H1 (cell line): ENCODE measurements around the gene SRRM3. TPM values are rescaled to one million over a fixed set of nuclear protein-coding genes. Genes with fewer than 3 reads are reported as not detected.
"Not testable (repeated sequence)": the region's sequence is repeated elsewhere in the genome, so short reads cannot be mapped to it uniquely, and the experiment has no call there.

Source experiments
- CTCF ChIA-PET: fragments of 300-600 bp; sonication (Branson Sonifier 250); formaldehyde crosslinking; loops from one replicate; lab custom pipeline; 2021; ENCODE audit not compliant: partially characterized antibody; lab: Charles Lee
- POLR2A ChIA-PET: fragments of 300-600 bp; sonication (Branson Sonifier 250); formaldehyde crosslinking; loops from one replicate; lab custom pipeline; 2021; ENCODE audit warnings: inconsistent platforms; ENCODE audit not compliant: partially characterized antibody; lab: Charles Lee
- DNase-seq, 2 experiments: peaks; one replicate each; pipeline versions ENCODE4 v3.0.0 to v3.0.0-alpha.2; 2010 to 2022; ENCODE audit warnings: low spot score in 2 of 2, low read depth in 1 of 2, mixed read lengths in 1 of 2
- FAIRE-seq: peaks from 2 replicates; lab custom pipeline; 2011; peaks lifted over from hg19 to GRCh38; lab: Jason Lieb, UNC
- H2AFZ ChIP-seq: 2 replicates; pipeline ENCODE4 v1.8.1; 2012; ENCODE audit warnings: low read length, inconsistent platforms
- H2AK5ac ChIP-seq: 2 replicates; pipeline ENCODE4 v1.6.1; 2013; ENCODE audit warnings: low read depth, low read length
- H2BK120ac ChIP-seq: replicated peaks from 2 replicates; pipeline ENCODE3; 2013; ENCODE audit warnings: low read depth, low read length, inconsistent platforms
- H2BK12ac ChIP-seq: 2 replicates; pipeline ENCODE4 v1.6.1; 2013; ENCODE audit warnings: low read depth, low read length
- H2BK15ac ChIP-seq: 2 replicates; pipeline ENCODE4 v1.6.1; 2013; ENCODE audit warnings: low read length
- H2BK20ac ChIP-seq: 2 replicates; pipeline ENCODE4 v1.6.1; 2013; ENCODE audit warnings: low read length
- H2BK5ac ChIP-seq: 2 replicates; pipeline ENCODE4 v1.6.1; 2013; ENCODE audit warnings: low read depth, low read length
- H3K14ac ChIP-seq: 2 replicates; pipeline ENCODE4 v1.6.1; 2013; ENCODE audit warnings: inconsistent platforms; ENCODE audit not compliant: insufficient read length
- H3K18ac ChIP-seq: 2 replicates; pipeline ENCODE4 v1.6.1; 2013; ENCODE audit warnings: low read length; ENCODE audit errors: extremely low read depth
- H3K23ac ChIP-seq: 2 replicates; pipeline ENCODE4 v1.6.1; 2013; ENCODE audit warnings: inconsistent platforms; ENCODE audit not compliant: insufficient read length
- H3K23me2 ChIP-seq: 2 replicates; pipeline ENCODE4 v1.6.1; 2013; ENCODE audit warnings: low read depth, low read length
- H3K27ac ChIP-seq: 2 replicates; pipeline ENCODE4 v1.6.1; 2011; ENCODE audit warnings: low read depth, low read length, inconsistent platforms
- H3K27me3 ChIP-seq, 4 experiments: replicated peaks in 1 of 4; 1 replicate in 1 of 4; 2 replicates in 3 of 4; pipeline versions ENCODE4 v1.6.1 to v1.8.1; 2011 to 2013; ENCODE audit warnings: low read length in 3 of 4, mild to moderate bottlenecking in 3 of 4, inconsistent platforms in 2 of 4, mixed read lengths in 2 of 4, moderate library complexity in 1 of 4; ENCODE audit not compliant: control insufficient read depth in 3 of 4, insufficient read depth in 3 of 4; ENCODE audit errors: extremely low read depth in 1 of 4
- H3K36me3 ChIP-seq, 4 experiments: 2 replicates each; pipeline versions ENCODE4 v1.6.1 to v1.8.1; 2011 to 2013; ENCODE audit warnings: mild to moderate bottlenecking in 4 of 4, low read length in 3 of 4, moderate library complexity in 2 of 4, control low read depth in 1 of 4, inconsistent platforms in 1 of 4; ENCODE audit not compliant: insufficient read depth in 4 of 4, control insufficient read depth in 2 of 4
- H3K4ac ChIP-seq: replicated peaks from 2 replicates; pipeline ENCODE3; 2013; ENCODE audit warnings: low read length, low read depth, mixed read lengths, inconsistent platforms; ENCODE audit not compliant: insufficient read length
- H3K4me1 ChIP-seq, 4 experiments: replicated peaks in 1 of 4; 1 replicate in 1 of 4; 2 replicates in 3 of 4; pipeline versions ENCODE4 v1.6.1 to v1.8.1; 2011 to 2013; ENCODE audit warnings: low read length in 3 of 4, inconsistent platforms in 2 of 4, mixed read lengths in 1 of 4; ENCODE audit not compliant: insufficient read depth in 4 of 4, control insufficient read depth in 3 of 4
- H3K4me2 ChIP-seq, 2 experiments: 2 replicates each; pipeline versions ENCODE4 v1.6.1 to v1.8.1; 2011 to 2013; ENCODE audit warnings: low read depth in 2 of 2, low read length in 2 of 2, control low read depth in 1 of 2, inconsistent platforms in 1 of 2, mild to moderate bottlenecking in 1 of 2; ENCODE audit not compliant: insufficient read depth in 1 of 2
- H3K4me3 ChIP-seq, 4 experiments: fragments of 200-600, 300-600 bp in 1 of 4; sonication (generic), shearing (Covaris generic), sonication (Bioruptor Twin) in 1 of 4; 2 replicates each; pipeline versions ENCODE4 v1.5.1 to v1.8.1; 2011 to 2016; ENCODE audit warnings: low read length in 4 of 4, low read depth in 3 of 4, control low read depth in 2 of 4, inconsistent platforms in 2 of 4, mild to moderate bottlenecking in 2 of 4, mixed read lengths in 1 of 4, moderate library complexity in 1 of 4; ENCODE audit not compliant: insufficient read depth in 2 of 4; ENCODE audit errors: extremely low read depth in 1 of 4
- H3K56ac ChIP-seq: replicated peaks from 2 replicates; pipeline ENCODE3; 2013; ENCODE audit warnings: low read depth, mild to moderate bottlenecking, mixed read lengths, low read length, inconsistent platforms; ENCODE audit not compliant: insufficient read length
- H3K79me1 ChIP-seq: 2 replicates; pipeline ENCODE4 v1.6.1; 2013; ENCODE audit warnings: low read depth, low read length, control low read depth
- H3K79me2 ChIP-seq, 2 experiments: 2 replicates each; pipeline versions ENCODE4 v1.6.1 to v1.8.1; 2012 to 2013; ENCODE audit warnings: low read length in 2 of 2, mild to moderate bottlenecking in 2 of 2, inconsistent platforms in 1 of 2; ENCODE audit not compliant: insufficient read depth in 2 of 2, control insufficient read depth in 1 of 2
- H3K9ac ChIP-seq, 4 experiments: replicated peaks in 1 of 4; 1 replicate in 1 of 4; 2 replicates in 3 of 4; pipeline versions ENCODE4 v1.6.1 to v1.8.1; 2011 to 2013; ENCODE audit warnings: low read depth in 3 of 4, low read length in 3 of 4, control low read depth in 2 of 4, mild to moderate bottlenecking in 2 of 4, moderate library complexity in 2 of 4, inconsistent platforms in 1 of 4; ENCODE audit errors: extremely low read depth in 1 of 4
- H3K9me3 ChIP-seq, 2 experiments: 2 replicates each; pipeline versions ENCODE4 v1.6.1 to v1.8.1; 2012 to 2013; ENCODE audit warnings: mild to moderate bottlenecking in 2 of 2, moderate library complexity in 2 of 2, control low read depth in 1 of 2, inconsistent platforms in 1 of 2, low read depth in 1 of 2, low read length in 1 of 2, mixed read lengths in 1 of 2; ENCODE audit not compliant: insufficient read depth in 2 of 2
- H4K20me1 ChIP-seq, 2 experiments: replicated peaks in 1 of 2; 2 replicates each; pipeline versions ENCODE3 to v1.8.1; 2011 to 2013; ENCODE audit warnings: inconsistent platforms in 2 of 2, low read length in 2 of 2, mild to moderate bottlenecking in 1 of 2; ENCODE audit not compliant: insufficient read depth in 2 of 2, control insufficient read depth in 1 of 2
- H4K5ac ChIP-seq: 2 replicates; pipeline ENCODE4 v1.6.1; 2013; ENCODE audit warnings: low read length, low read depth, mixed read lengths, inconsistent platforms; ENCODE audit not compliant: insufficient read length
- H4K8ac ChIP-seq: 2 replicates; pipeline ENCODE4 v1.8.0; 2013; ENCODE audit warnings: mild to moderate bottlenecking, moderate library complexity, low read length, inconsistent platforms; ENCODE audit not compliant: insufficient read depth; ENCODE audit errors: extremely low read depth
- H4K91ac ChIP-seq: replicated peaks from 2 replicates; pipeline ENCODE3; 2013; ENCODE audit warnings: low read length, mixed read lengths, inconsistent platforms; ENCODE audit not compliant: insufficient read length
- ATF2 ChIP-seq: IDR thresholded peaks from 2 replicates; pipeline ENCODE4 v1.6.1; 2012; ENCODE audit warnings: low read length, inconsistent platforms
- FOSL1 ChIP-seq: IDR thresholded peaks from 2 replicates; pipeline ENCODE4 v1.6.1; 2011; ENCODE audit warnings: mild to moderate bottlenecking, low read depth, low read length, moderate library complexity; ENCODE audit not compliant: insufficient read depth
- MAFK ChIP-seq: IDR thresholded peaks from 2 replicates; pipeline ENCODE4 v1.6.1; 2012; ENCODE audit warnings: low read depth, mild to moderate bottlenecking, improper control_type of control experiment, low read length
- POLR2AphosphoS5 ChIP-seq: IDR thresholded peaks from 2 replicates; pipeline ENCODE4 v1.6.1; 2011; ENCODE audit warnings: low read depth, low read length
- SAP30 ChIP-seq: fragments of 300-600 bp; sonication (generic); IDR thresholded peaks from 2 replicates; pipeline ENCODE4 v1.7.1; 2012; ENCODE audit warnings: low read length, moderate library complexity, mild to moderate bottlenecking, inconsistent platforms; ENCODE audit not compliant: insufficient read depth, insufficient replicate concordance
- TAF7 ChIP-seq: optimal IDR thresholded peaks from 2 replicates; pipeline ENCODE3; 2011; ENCODE audit warnings: low read depth, mild to moderate bottlenecking, inconsistent platforms, low read length, moderate library complexity, borderline replicate concordance
- TCF12 ChIP-seq: IDR thresholded peaks from 2 replicates; pipeline ENCODE4 v1.6.1; 2011; ENCODE audit warnings: low read depth, mild to moderate bottlenecking, low read length
- WGBS, 2 experiments: shearing (Covaris generic) in 1 of 2; methylation state at CpG; one replicate each; pipeline versions ENCODE4 v1.1.6 to v1.1.7; 2013 to 2015; ENCODE audit warnings: low lambda C conversion rate in 2 of 2, mixed read lengths in 2 of 2, inconsistent platforms in 1 of 2, low coverage in 1 of 2, missing lambda C conversion rate in 1 of 2; ENCODE audit not compliant: insufficient replicate concordance in 2 of 2, insufficient coverage in 1 of 2, insufficient read length in 1 of 2; ENCODE audit errors: extremely low coverage in 1 of 2, missing lambda C conversion rate in 1 of 2; 5-methylcytosine and 5-hydroxymethylcytosine counted together
- polyA plus RNA-seq, 7 experiments: library from polyadenylated mRNA; depleted of rRNA in 3 of 7; stranded (reverse) in 5 of 7; unstranded in 2 of 7; fragments of >200 nt in 5 of 7; fragments of 200-250 nt in 2 of 7; gene quantifications; 1 replicate in 5 of 7; 2 replicates in 1 of 7; 4 replicates in 1 of 7; pipeline versions ENCODE4 v1.2.1 to v1.2.3, GENCODE V29; 2011 to 2013; ENCODE audit warnings: missing spikeins in 2 of 7, mixed read lengths in 2 of 7
- total RNA-seq: library from RNA; stranded (reverse); fragmentation: NEBNext Ultra II Directional; extraction: Animal tissue kit (Norgen Biotek cat#: 25700); gene quantifications from 2 replicates; pipeline ENCODE4 v1.2.1, GENCODE V29; 2021
- TF ChIP-seq, protein P1 (sequence below): IDR thresholded peaks from 2 replicates; pipeline ENCODE4 v1.6.1; 2011; ENCODE audit warnings: low read depth, mild to moderate bottlenecking, low read length; ENCODE audit not compliant: insufficient read depth

SRRM3 gene
- total and polyA plus RNA-seq, 2 of the 8 experiments (the other 6 are each of a cell fraction or from before 2014, with no cell fraction given), result 10.4 to 17.4 TPM

DNA sequence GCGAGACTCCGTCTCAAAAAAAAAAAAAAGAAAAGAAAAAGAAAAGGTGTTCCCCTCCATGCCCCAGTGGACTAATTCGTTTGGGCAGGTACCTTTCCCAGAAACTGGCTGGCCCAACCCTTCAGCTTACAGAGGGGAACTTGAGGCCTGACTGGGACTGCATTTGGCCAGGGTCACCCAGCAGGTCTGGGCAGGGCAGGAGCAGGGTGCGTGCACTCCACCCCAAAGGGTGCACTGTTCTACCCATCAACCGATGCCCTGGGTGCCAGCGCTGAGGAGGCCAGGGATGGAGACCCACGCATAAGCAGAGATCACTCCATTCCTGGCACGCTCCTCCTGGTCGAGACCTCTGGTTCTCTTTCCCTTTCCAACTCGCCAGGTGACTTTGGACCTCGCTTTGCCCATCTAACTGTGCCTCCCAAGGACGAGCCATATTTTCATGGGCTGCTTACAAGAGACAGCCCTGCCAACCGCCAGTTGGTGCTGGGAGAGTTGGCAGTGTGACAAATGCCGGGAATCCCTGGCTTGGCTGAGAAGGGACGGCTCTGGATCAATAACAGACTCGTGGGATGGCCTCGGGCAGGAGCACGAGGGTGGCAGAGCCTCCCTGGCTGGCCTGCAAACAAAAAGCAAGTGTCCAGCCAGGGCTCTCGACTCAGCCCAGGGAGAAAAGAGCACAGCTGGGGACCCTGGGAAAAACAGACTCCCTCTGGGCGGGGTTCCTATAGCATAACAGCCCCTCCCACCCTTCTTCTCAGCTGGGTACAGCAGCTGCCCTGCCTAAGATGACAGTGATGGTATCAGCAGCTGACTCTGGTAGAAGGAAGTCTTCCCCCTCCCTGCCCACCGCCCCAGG is 108.6 kb downstream of the SRRM3 start (continued):
- TF ChIP-seq ATF2, result no peak
- no peak for TF ChIP-seq TCF12
- no peak for TF ChIP-seq POLR2AphosphoS5
- no peak for TF ChIP-seq MAFK
- TF ChIP-seq SAP30, result no peak
- TF ChIP-seq TAF7, result no peak
- TF ChIP-seq, protein P1, sequence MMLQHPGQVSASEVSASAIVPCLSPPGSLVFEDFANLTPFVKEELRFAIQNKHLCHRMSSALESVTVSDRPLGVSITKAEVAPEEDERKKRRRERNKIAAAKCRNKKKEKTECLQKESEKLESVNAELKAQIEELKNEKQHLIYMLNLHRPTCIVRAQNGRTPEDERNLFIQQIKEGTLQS, result no peak
- no peak for TF ChIP-seq FOSL1

- not testable (repeated sequence) for H4K5ac ChIP-seq, H3K56ac ChIP-seq, H3K27me3 ChIP-seq, H3K9ac ChIP-seq, H3K23ac ChIP-seq, H2BK5ac ChIP-seq, H3K9me3 ChIP-seq, H3K4ac ChIP-seq, H3K4me3 ChIP-seq, H3K4me1 ChIP-seq, H3K27ac ChIP-seq, H3K79me1 ChIP-seq, H3K23me2 ChIP-seq, H4K8ac ChIP-seq, H2AFZ ChIP-seq, H3K36me3 ChIP-seq, H2AK5ac ChIP-seq, H2BK12ac ChIP-seq, H4K20me1 ChIP-seq, H2BK120ac ChIP-seq, H3K4me2 ChIP-seq, H3K79me2 ChIP-seq, H3K14ac ChIP-seq, DNase-seq, H3K18ac ChIP-seq, H2BK20ac ChIP-seq, FAIRE-seq, H2BK15ac ChIP-seq
- WGBS, 2 experiments, result 98% methylated on average over 6 of the region's 6 CpGs; no CpG with 5 or more reads in 1 of the 2 experiments
- H4K91ac ChIP-seq, result peak overlapping the region; percentile 54
- POLR2A ChIA-PET, result interaction anchor here (1.0 to 1.4 kb wide), 4 partner anchors 13 to 53 kb away, joined by 3 to 4 read pairs (median 3); no protein-coding TSS in a partner anchor
- CTCF ChIA-PET, result interaction anchor here (1.1 to 20.9 kb wide), 10 partner anchors 21 to 243 kb away, joined by 3 to 426 read pairs (median 6); no protein-coding TSS in a partner anchor
Observed at GRCh38 chr7:76311838-76312237, 110.1 kb downstream of the SRRM3 start.
